H9 (cell line): Measurements from ENCODE around the gene REG1A. TPM values are rescaled to one million over a fixed set of nuclear protein-coding genes. Genes with fewer than 3 reads are reported as not detected.

Experiments
- DNase-seq: peaks from one replicate; pipeline ENCODE4 v3.0.0-alpha.2; 2017
- H2AFZ ChIP-seq: one replicate; pipeline ENCODE4 v1.6.1; 2013; ENCODE audit warnings: mild to moderate bottlenecking, low read length, control low read depth, moderate library complexity
- H2AK5ac ChIP-seq: 2 replicates; pipeline ENCODE4 v1.6.1; 2013; ENCODE audit warnings: low read length, control low read depth, mixed read lengths; ENCODE audit not compliant: insufficient read length
- H2BK120ac ChIP-seq: one replicate; pipeline ENCODE4 v1.6.1; 2013; ENCODE audit warnings: low read depth, mild to moderate bottlenecking, low read length, control low read depth, inconsistent platforms; ENCODE audit not compliant: poor library complexity, severe bottlenecking
- H2BK12ac ChIP-seq: 2 replicates; pipeline ENCODE4 v1.6.1; 2013; ENCODE audit warnings: low read length, control low read depth, mixed read lengths, low read depth; ENCODE audit not compliant: insufficient read length
- H2BK15ac ChIP-seq: 2 replicates; pipeline ENCODE4 v1.6.1; 2013; ENCODE audit warnings: low read depth, low read length, control low read depth
- H2BK20ac ChIP-seq: one replicate; pipeline ENCODE4 v1.6.1; 2013; ENCODE audit warnings: low read depth, mild to moderate bottlenecking, low read length, control low read depth, inconsistent platforms; ENCODE audit not compliant: poor library complexity, severe bottlenecking
- H2BK5ac ChIP-seq: 2 replicates; pipeline ENCODE4 v1.6.1; 2013; ENCODE audit warnings: low read length, control low read depth, mixed read lengths; ENCODE audit not compliant: insufficient read length
- H3K14ac ChIP-seq: 2 replicates; pipeline ENCODE4 v1.6.1; 2013; ENCODE audit warnings: low read length, control low read depth; ENCODE audit not compliant: insufficient read depth
- H3K18ac ChIP-seq: 2 replicates; pipeline ENCODE4 v1.6.1; 2013; ENCODE audit warnings: low read depth, mild to moderate bottlenecking, mixed read lengths, low read length, control low read depth; ENCODE audit not compliant: insufficient read length
- H3K23ac ChIP-seq: 2 replicates; pipeline ENCODE4 v1.6.1; 2013; ENCODE audit warnings: low read length, control low read depth, mixed read lengths, low read depth; ENCODE audit not compliant: insufficient read length
- H3K23me2 ChIP-seq: 2 replicates; pipeline ENCODE4 v1.6.1; 2013; ENCODE audit warnings: low read depth, mild to moderate bottlenecking, mixed read lengths, low read length, control low read depth; ENCODE audit not compliant: insufficient read length, poor library complexity, severe bottlenecking
- H3K27ac ChIP-seq: 2 replicates; pipeline ENCODE4 v1.5.1; 2013; ENCODE audit warnings: low read length, control low read depth, mixed read lengths, low read depth; ENCODE audit not compliant: insufficient read length
- H3K27me3 ChIP-seq: 2 replicates; pipeline ENCODE4 v1.6.1; 2013; ENCODE audit warnings: low read length, control low read depth, inconsistent platforms; ENCODE audit not compliant: insufficient read depth
- H3K4ac ChIP-seq: 2 replicates; pipeline ENCODE4 v1.6.1; 2013; ENCODE audit warnings: low read depth, mild to moderate bottlenecking, control low read depth, inconsistent platforms, low read length, moderate library complexity
- H3K4me1 ChIP-seq: 2 replicates; pipeline ENCODE4 v1.6.1; 2013; ENCODE audit warnings: low read length, control low read depth, inconsistent platforms; ENCODE audit not compliant: insufficient read depth
- H3K4me2 ChIP-seq: 2 replicates; pipeline ENCODE4 v1.6.1; 2013; ENCODE audit warnings: low read length, control low read depth, mixed read lengths; ENCODE audit not compliant: insufficient read length, insufficient read depth
- H3K56ac ChIP-seq: 2 replicates; pipeline ENCODE4 v1.6.1; 2013; ENCODE audit warnings: low read depth, mild to moderate bottlenecking, mixed read lengths, low read length, control low read depth; ENCODE audit not compliant: insufficient read length
- H3K79me1 ChIP-seq: 2 replicates; pipeline ENCODE4 v1.6.1; 2013; ENCODE audit warnings: low read depth, mild to moderate bottlenecking, moderate library complexity, low read length, control low read depth, inconsistent platforms; ENCODE audit not compliant: insufficient read depth, poor library complexity, severe bottlenecking
- H3K79me2 ChIP-seq: 2 replicates; pipeline ENCODE4 v1.6.1; 2013; ENCODE audit warnings: low read length, control low read depth, inconsistent platforms; ENCODE audit not compliant: insufficient read depth
- H3K9ac ChIP-seq: 2 replicates; pipeline ENCODE4 v1.6.1; 2013; ENCODE audit warnings: low read length, control low read depth, mixed read lengths; ENCODE audit not compliant: insufficient read length; ENCODE audit errors: extremely low read depth
- H3K9me3 ChIP-seq: one replicate; pipeline ENCODE4 v1.6.1; 2013; ENCODE audit warnings: low read depth, low read length, inconsistent platforms; ENCODE audit not compliant: control insufficient read depth
- H3T11ph ChIP-seq: one replicate; pipeline ENCODE4 v1.6.1; 2013; ENCODE audit warnings: mild to moderate bottlenecking, low read length, control low read depth, inconsistent platforms
- H4K20me1 ChIP-seq: one replicate; pipeline ENCODE4 v1.6.1; 2013; ENCODE audit not compliant: control insufficient read depth, insufficient read length, insufficient read depth
- H4K5ac ChIP-seq: 2 replicates; pipeline ENCODE4 v1.6.1; 2013; ENCODE audit warnings: low read depth, mild to moderate bottlenecking, mixed read lengths, low read length, control low read depth; ENCODE audit not compliant: insufficient read length
- H4K8ac ChIP-seq: replicated peaks from 2 replicates; pipeline ENCODE4 v1.6.1; 2013; ENCODE audit warnings: low read length, control low read depth, mixed read lengths, low read depth; ENCODE audit not compliant: insufficient read length
- H4K91ac ChIP-seq: 2 replicates; pipeline ENCODE4 v1.6.1; 2013; ENCODE audit warnings: low read depth, mild to moderate bottlenecking, moderate library complexity, mixed read lengths, low read length, control low read depth; ENCODE audit not compliant: insufficient read length
- H3K27ac Mint-ChIP-seq, 3 experiments: 2 replicates in 2 of 3; 3 replicates in 1 of 3; pipeline ENCODE4 v1.8.0; 2020 to 2021; ENCODE audit warnings: mixed read lengths in 3 of 3, mild to moderate bottlenecking in 1 of 3, moderate library complexity in 1 of 3
- H3K27me3 Mint-ChIP-seq: 2 replicates; pipeline ENCODE4 v1.8.0; 2021; ENCODE audit warnings: low read depth, mild to moderate bottlenecking, moderate library complexity, mixed read lengths
- H3K36me3 Mint-ChIP-seq, 3 experiments: 2 replicates in 2 of 3; 3 replicates in 1 of 3; pipeline ENCODE4 v1.8.0; 2020 to 2021; ENCODE audit warnings: low read depth in 3 of 3, mixed read lengths in 3 of 3; ENCODE audit not compliant: insufficient read depth in 1 of 3
- H3K4me1 Mint-ChIP-seq, 2 experiments: 2 replicates each; pipeline ENCODE4 v1.8.0; 2020; ENCODE audit warnings: mixed read lengths in 2 of 2
- H3K4me3 Mint-ChIP-seq, 2 experiments: 2 replicates in 1 of 2; 3 replicates in 1 of 2; pipeline ENCODE4 v1.8.0; 2020 to 2021; ENCODE audit warnings: mild to moderate bottlenecking in 2 of 2, mixed read lengths in 2 of 2, moderate library complexity in 1 of 2
- H3K9me3 Mint-ChIP-seq, 2 experiments: 2 replicates in 1 of 2; 3 replicates in 1 of 2; pipeline ENCODE4 v1.8.0; 2020; ENCODE audit warnings: mild to moderate bottlenecking in 2 of 2, mixed read lengths in 2 of 2, moderate library complexity in 1 of 2
- WGBS: extraction: QIAGEN DNeasy Blood & Tissue Kit; methylation state at CpG from one replicate; pipeline ENCODE4 v1.1.7; 2013; ENCODE audit warnings: missing lambda C conversion rate, low lambda C conversion rate, mixed read lengths; ENCODE audit not compliant: insufficient read length; ENCODE audit errors: extremely low coverage; 5-methylcytosine and 5-hydroxymethylcytosine counted together
- total RNA-seq: library from RNA; stranded (reverse); gene quantifications from 2 replicates; pipeline ENCODE4 v1.2.1, GENCODE V29; 2021
- TF ChIP-seq, protein P1 (sequence below): fragments of 200-600 bp; sonication (generic); conservative IDR thresholded peaks from 3 replicates; pipeline ENCODE4 v1.8.0; 2021; ENCODE audit warnings: antibody characterized with exemption, mild to moderate bottlenecking

Gene REG1A
- total RNA-seq, 1 experiment from 2014 or later: not detected

GRCh38 chr2:79090693-79091092, 29.6 kb upstream of the REG1A start:
- WGBS: no CpG with 5 or more reads among the region's 4 CpGs
- Mint-ChIP-seq H3K36me3 (no peaks in the 10 kb centered on the region; a peak in 1 of 7 replicates), H3K4me3 (no peak overlapping the region), H3K4me1 (no peaks in the 10 kb centered on the region), H3K27ac (no peak overlapping the region), H3K27me3 (peaks cover 2% of the 10 kb centered on the region), H3K9me3 (no peaks in the 10 kb centered on the region)
- no peak overlapping the region for H4K8ac ChIP-seq
- no peaks in the 10 kb centered on the region for H3K79me2 ChIP-seq
- no peak overlapping the region for H3K4me2 ChIP-seq
- no peaks in the 10 kb centered on the region for H3K27me3 ChIP-seq
- no peak overlapping the region for H3K27ac ChIP-seq
- H2AFZ ChIP-seq: no peak overlapping the region
- no peaks in the 10 kb centered on the region for H3K79me1 ChIP-seq
- no peak overlapping the region for H3K23ac ChIP-seq
- H2BK120ac ChIP-seq: no peak overlapping the region
- no peaks in the 10 kb centered on the region for H3K23me2 ChIP-seq
- H3K14ac ChIP-seq: no peak overlapping the region
- no peak overlapping the region for H2BK5ac ChIP-seq
- H3K56ac ChIP-seq: no peak overlapping the region
- DNase-seq: no peak
- no peak overlapping the region for H2BK12ac ChIP-seq
- H3K4me1 ChIP-seq: no peaks in the 10 kb centered on the region
- no peak overlapping the region for H4K5ac ChIP-seq
- H4K91ac ChIP-seq: no peak overlapping the region
- H3K18ac ChIP-seq: no peak overlapping the region
- no peak overlapping the region for H2BK20ac ChIP-seq
- H3K9ac ChIP-seq: no peak overlapping the region
- TF ChIP-seq, protein P1, sequence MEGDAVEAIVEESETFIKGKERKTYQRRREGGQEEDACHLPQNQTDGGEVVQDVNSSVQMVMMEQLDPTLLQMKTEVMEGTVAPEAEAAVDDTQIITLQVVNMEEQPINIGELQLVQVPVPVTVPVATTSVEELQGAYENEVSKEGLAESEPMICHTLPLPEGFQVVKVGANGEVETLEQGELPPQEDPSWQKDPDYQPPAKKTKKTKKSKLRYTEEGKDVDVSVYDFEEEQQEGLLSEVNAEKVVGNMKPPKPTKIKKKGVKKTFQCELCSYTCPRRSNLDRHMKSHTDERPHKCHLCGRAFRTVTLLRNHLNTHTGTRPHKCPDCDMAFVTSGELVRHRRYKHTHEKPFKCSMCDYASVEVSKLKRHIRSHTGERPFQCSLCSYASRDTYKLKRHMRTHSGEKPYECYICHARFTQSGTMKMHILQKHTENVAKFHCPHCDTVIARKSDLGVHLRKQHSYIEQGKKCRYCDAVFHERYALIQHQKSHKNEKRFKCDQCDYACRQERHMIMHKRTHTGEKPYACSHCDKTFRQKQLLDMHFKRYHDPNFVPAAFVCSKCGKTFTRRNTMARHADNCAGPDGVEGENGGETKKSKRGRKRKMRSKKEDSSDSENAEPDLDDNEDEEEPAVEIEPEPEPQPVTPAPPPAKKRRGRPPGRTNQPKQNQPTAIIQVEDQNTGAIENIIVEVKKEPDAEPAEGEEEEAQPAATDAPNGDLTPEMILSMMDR: no peak
- H2AK5ac ChIP-seq: no peak overlapping the region
- H2BK15ac ChIP-seq: no peak overlapping the region
- H4K20me1 ChIP-seq: no peaks in the 10 kb centered on the region
- H3T11ph ChIP-seq: no peak overlapping the region
- H3K4ac ChIP-seq: no peak overlapping the region
- no peaks in the 10 kb centered on the region for H3K9me3 ChIP-seq
